Type B pancreatic cell (in vitro differentiated cells): ENCODE data around the gene STAM. TPM values are rescaled to one million over a fixed set of nuclear protein-coding genes. Genes with fewer than 3 reads are reported as not detected.
A peak's percentile ranks its signal among the peaks of the same experiment; 100 is the strongest.

Source experiments
- DNase-seq: peaks from one replicate; pipeline ENCODE4 v3.0.0; 2021; ENCODE audit warnings: mixed read lengths; ENCODE audit not compliant: unreplicated experiment; ENCODE audit errors: extremely low spot score
- H3K27ac Mint-ChIP-seq: 2 replicates; pipeline ENCODE4 v1.8.0; 2021; ENCODE audit warnings: mild to moderate bottlenecking, mixed read lengths
- H3K27me3 Mint-ChIP-seq: 2 replicates; pipeline ENCODE4 v1.8.0; 2021; ENCODE audit warnings: mixed read lengths
- H3K36me3 Mint-ChIP-seq: 2 replicates; pipeline ENCODE4 v1.8.0; 2021; ENCODE audit warnings: mixed read lengths
- H3K4me1 Mint-ChIP-seq: one replicate; pipeline ENCODE4 v1.8.0; 2021; ENCODE audit warnings: mixed read lengths; ENCODE audit not compliant: unreplicated experiment
- H3K4me3 Mint-ChIP-seq: 2 replicates; pipeline ENCODE4 v1.8.0; 2021; ENCODE audit warnings: mild to moderate bottlenecking, mixed read lengths
- H3K9me3 Mint-ChIP-seq: 2 replicates; pipeline ENCODE4 v1.8.0; 2021; ENCODE audit warnings: mixed read lengths
- total RNA-seq: library from RNA; stranded (reverse); gene quantifications from 2 replicates; pipeline ENCODE4 v1.2.1, GENCODE V29; 2021; ENCODE audit warnings: low replicate concordance
- TF ChIP-seq, protein P1 (sequence below): fragments of 200-600 bp; sonication (generic); conservative IDR thresholded peaks from 2 replicates; pipeline ENCODE4 v1.5.0; 2021; ENCODE audit warnings: antibody characterized with exemption, mild to moderate bottlenecking

Gene STAM
- total RNA-seq, 1 donor from 2014 or later, result 26.3 TPM

DNA sequence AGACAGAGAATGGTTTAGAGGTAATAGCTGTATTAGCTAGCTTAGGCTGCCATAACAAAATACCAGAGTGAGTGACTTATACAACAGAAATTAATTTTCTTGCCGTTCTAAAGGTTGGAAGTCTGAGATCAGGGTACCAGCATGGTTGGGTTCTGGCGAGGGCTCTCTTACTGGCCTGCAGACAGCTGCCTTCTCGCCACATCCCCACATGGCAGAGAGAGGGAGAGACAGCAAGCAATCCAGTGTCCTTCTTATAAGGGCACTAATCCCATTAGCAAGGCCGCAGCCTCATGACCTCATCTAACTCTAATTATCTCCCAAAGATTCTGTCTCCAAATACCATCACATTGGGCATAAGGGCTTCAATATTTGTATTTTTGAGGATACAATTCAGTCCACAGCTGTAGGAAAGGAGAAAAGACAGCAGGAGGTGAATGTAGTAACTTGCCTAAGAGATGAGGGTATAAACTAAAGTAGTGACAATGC is 3.6 kb upstream of the STAM start:
- Mint-ChIP-seq H3K27ac (no peak overlapping the region), H3K9me3 (no peaks in the 10 kb centered on the region), H3K36me3 (peaks cover 4% of the 10 kb centered on the region), H3K4me1 (peaks cover 12% of the 10 kb centered on the region), H3K27me3 (no peaks in the 10 kb centered on the region), H3K4me3 (peak overlapping the region; percentile 51)
- TF ChIP-seq, protein P1, sequence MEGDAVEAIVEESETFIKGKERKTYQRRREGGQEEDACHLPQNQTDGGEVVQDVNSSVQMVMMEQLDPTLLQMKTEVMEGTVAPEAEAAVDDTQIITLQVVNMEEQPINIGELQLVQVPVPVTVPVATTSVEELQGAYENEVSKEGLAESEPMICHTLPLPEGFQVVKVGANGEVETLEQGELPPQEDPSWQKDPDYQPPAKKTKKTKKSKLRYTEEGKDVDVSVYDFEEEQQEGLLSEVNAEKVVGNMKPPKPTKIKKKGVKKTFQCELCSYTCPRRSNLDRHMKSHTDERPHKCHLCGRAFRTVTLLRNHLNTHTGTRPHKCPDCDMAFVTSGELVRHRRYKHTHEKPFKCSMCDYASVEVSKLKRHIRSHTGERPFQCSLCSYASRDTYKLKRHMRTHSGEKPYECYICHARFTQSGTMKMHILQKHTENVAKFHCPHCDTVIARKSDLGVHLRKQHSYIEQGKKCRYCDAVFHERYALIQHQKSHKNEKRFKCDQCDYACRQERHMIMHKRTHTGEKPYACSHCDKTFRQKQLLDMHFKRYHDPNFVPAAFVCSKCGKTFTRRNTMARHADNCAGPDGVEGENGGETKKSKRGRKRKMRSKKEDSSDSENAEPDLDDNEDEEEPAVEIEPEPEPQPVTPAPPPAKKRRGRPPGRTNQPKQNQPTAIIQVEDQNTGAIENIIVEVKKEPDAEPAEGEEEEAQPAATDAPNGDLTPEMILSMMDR, result no peak
- DNase-seq, result no peak

DNA sequence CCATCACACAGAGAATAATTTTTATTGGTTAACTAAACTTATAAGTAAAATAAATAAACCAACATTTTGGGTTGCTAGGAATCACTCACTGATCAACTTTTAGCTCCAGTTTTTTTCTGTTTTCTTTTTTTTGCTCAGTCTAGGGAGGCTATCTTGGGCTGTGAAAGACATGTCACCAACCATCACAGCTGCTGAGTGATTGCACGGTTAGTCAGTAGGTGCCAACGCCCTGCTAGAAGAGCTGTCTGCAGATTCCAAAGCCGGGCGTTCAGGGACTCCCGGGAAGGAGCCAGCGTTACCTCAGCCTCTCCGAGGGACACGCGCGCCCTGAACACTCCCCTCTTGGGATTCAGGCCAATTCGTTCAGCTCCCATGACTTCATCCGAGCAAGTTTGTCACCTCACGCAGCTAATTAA is 604 bp upstream of the STAM start:
- Mint-ChIP-seq H3K4me3 (peak overlapping the region; percentile 97), H3K36me3 (peaks cover 4% of the 10 kb centered on the region), H3K27me3 (no peaks in the 10 kb centered on the region), H3K9me3 (no peaks in the 10 kb centered on the region), H3K27ac (peak overlapping the region; percentile 100), H3K4me1 (peaks cover 23% of the 10 kb centered on the region)
- TF ChIP-seq, protein P1, result no peak
- no peak for DNase-seq

DNA sequence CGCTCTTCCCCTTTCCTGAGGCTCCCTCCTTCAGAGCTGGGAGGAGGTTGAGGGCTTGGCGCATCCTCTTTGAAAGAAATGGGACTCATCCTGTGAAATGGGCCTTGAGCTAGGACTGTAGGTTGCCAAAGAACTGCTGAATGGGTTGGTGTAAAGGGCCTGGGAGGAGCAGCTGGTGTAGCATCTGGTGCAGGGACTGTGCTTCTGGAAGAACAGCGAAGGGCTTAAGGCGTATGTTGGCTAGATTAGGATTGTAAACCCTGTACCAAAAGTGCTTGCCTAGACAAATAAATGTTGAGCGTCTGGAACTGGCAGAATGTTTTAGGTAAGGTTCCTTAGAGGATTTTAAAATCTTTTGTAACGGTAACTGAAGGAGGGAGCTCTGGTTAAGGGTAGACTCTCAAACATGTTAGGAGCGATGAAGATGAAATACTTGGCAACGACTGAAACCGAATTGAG is 563 bp downstream of the STAM start:
- H3K4me3 Mint-ChIP-seq, result peak overlapping the region; percentile 97
- no peaks in the 10 kb centered on the region for H3K27me3 Mint-ChIP-seq
- H3K4me1 Mint-ChIP-seq, result peaks cover 23% of the 10 kb centered on the region
- no peaks in the 10 kb centered on the region for H3K9me3 Mint-ChIP-seq
- TF ChIP-seq, protein P1, result no peak
- H3K27ac Mint-ChIP-seq, result peak overlapping the region; percentile 100
- no peak for DNase-seq
- peaks cover 4% of the 10 kb centered on the region for H3K36me3 Mint-ChIP-seq

DNA sequence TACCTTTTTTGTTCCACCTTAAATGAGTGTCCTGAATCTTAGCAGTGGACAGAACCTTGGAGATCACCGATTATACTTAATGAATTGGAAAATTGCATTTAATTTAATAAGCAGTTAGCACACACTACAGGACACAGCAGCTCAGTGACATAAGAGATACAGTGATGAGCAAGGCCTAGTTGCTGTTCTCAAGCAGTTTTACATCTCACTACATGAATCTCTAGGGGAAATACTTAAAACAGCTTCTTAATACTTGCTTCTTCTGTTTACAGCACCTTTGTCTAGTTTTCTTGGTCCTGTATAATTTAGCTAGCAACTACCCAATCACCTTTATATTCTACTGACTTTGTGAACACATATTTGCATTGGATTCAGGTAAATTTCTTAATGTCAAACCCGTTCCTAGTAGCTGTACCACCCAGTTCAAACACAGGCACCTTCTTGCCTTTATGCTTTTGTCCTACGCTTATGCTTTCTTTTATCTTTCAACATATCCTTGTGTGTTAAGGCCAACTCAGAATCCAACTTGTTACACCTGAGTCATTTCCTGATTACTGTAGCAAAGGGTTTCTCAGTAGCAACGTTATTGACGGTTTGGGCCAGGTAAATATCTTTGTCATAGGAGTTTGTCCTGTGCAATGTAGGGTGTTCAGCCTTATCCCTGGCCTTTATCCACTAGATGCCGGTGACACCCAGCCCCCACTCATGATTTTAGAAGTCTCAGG is 1.8 kb downstream of the STAM start:
- Mint-ChIP-seq H3K4me3 (peak overlapping the region; percentile 97), H3K36me3 (peaks cover 5% of the 10 kb centered on the region), H3K27ac (peak overlapping the region; percentile 100), H3K4me1 (peaks cover 23% of the 10 kb centered on the region), H3K9me3 (no peaks in the 10 kb centered on the region), H3K27me3 (no peaks in the 10 kb centered on the region)
- TF ChIP-seq, protein P1, result no peak
- no peak for DNase-seq

DNA sequence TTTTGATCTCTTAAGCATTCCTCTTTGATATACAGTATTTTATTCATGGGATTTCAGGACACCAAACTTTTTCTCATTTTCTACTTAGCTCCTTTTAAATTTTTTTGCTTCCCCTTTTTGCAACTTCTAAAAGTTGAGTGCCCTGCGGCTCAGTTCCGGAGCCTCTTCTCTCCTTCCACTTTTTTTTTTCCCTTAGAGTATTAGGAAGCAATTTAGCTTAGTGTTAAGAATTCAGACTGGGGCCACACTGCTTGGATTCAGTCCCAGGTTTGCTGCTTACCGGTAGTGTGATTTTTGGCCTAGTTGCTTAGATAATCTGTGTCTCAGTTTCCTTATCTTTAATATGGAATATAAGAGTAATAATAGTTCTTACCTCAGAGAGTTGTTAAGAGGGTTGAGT is 3.4 kb downstream of the STAM start:
- Mint-ChIP-seq H3K9me3 (no peaks in the 10 kb centered on the region), H3K4me1 (peaks cover 29% of the 10 kb centered on the region), H3K27ac (no peak overlapping the region), H3K4me3 (peak overlapping the region; percentile 35), H3K36me3 (peaks cover 12% of the 10 kb centered on the region), H3K27me3 (no peaks in the 10 kb centered on the region)
- no peak for DNase-seq
- TF ChIP-seq, protein P1, result no peak
